ENCODE measurements around the gene CERS4. TPM values are rescaled to one million over a fixed set of nuclear protein-coding genes. Genes with fewer than 3 reads are reported as not detected.
"Not testable (repeated sequence)": the region's sequence is repeated elsewhere in the genome, so short reads cannot be mapped to it uniquely, and the experiment has no call there.

Gene CERS4
- total RNA-seq, 1 donor from 2014 or later, result 17.7 TPM

GRCh38 chr19:8240274-8241229 lies 31.4 kb downstream of the CERS4 start:
- peak overlapping the region; percentile 41 to 64 (median 63) for H3K4me3 ChIP-seq (ENCODE audit: low read length in 3 of 3)
- H3K36me3 ChIP-seq (ENCODE audit: control insufficient read depth in 3 of 3, insufficient read depth in 3 of 3, low read length in 3 of 3), result no peaks in the 10 kb centered on the region
- peak overlapping the region; percentile 64 to 82 (median 70) for H3K9ac ChIP-seq (ENCODE audit: low read depth in 1 of 3, low read length in 3 of 3)
- H3K9me3 ChIP-seq (ENCODE audit: control insufficient read depth in 3 of 3, low read length in 3 of 3), result peaks cover 0 to 11% (median 2%) of the 10 kb centered on the region in 3 donors
- H3K27me3 ChIP-seq (ENCODE audit: control insufficient read depth in 3 of 3, insufficient read depth in 3 of 3, low read length in 3 of 3), result no peaks in the 10 kb centered on the region
- peak overlapping the region; percentile 72 for H3K27ac ChIP-seq (ENCODE audit: low read depth, low read length)
- peaks cover 13 to 27% (median 25%) of the 10 kb centered on the region in 3 donors for H3K4me1 ChIP-seq (ENCODE audit: control insufficient read depth in 3 of 3, insufficient read depth in 3 of 3, low read length in 3 of 3)

GRCh38 chr19:8241646-8242045 lies 32.5 kb downstream of the CERS4 start:
- H3K4me1 ChIP-seq (ENCODE audit: control insufficient read depth in 3 of 3, insufficient read depth in 3 of 3, low read length in 3 of 3), result peaks cover 13 to 27% (median 25%) of the 10 kb centered on the region in 3 donors
- no peak overlapping the region for H3K27ac ChIP-seq (ENCODE audit: low read depth, low read length)
- no peak overlapping the region for H3K9ac ChIP-seq (ENCODE audit: low read depth in 1 of 3, low read length in 3 of 3)
- H3K4me3 ChIP-seq (ENCODE audit: low read length in 3 of 3), result no peak overlapping the region
- no peaks in the 10 kb centered on the region for H3K36me3 ChIP-seq (ENCODE audit: control insufficient read depth in 3 of 3, insufficient read depth in 3 of 3, low read length in 3 of 3)
- H3K9me3 ChIP-seq (ENCODE audit: control insufficient read depth in 3 of 3, low read length in 3 of 3), result peaks cover 0 to 11% (median 2%) of the 10 kb centered on the region in 3 donors
- H3K27me3 ChIP-seq (ENCODE audit: control insufficient read depth in 3 of 3, insufficient read depth in 3 of 3, low read length in 3 of 3), result no peaks in the 10 kb centered on the region

DNA sequence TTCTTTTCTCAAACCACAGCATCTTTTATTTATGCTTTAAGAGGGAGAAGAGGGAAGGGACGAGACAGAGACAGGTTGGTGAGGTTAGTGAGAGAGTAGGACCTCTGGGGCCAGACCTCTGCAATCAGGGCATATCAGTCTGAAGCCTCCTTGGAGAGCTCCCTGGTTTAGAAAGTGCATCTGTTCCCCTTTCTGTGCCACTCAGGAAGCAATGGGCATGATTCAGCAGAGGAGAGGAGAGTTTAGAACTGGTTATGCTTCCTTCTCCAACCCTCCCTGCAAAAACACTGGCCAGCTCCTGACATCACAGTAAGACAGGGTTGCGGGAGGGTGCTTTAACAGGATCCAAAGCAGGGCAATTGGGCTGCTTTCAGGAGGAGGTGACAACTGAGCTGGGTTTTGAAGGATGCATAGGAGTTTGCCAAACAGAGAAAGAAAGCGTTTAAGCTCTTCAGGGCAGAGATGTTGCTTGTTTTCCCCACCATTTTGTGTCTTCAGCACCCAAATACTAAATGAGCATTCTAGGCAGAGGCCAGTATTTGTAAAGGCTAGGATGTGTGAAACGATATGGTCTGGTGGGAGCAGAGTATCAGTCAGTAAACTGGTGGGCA lies 33.1 kb downstream of the CERS4 start:
- Histone ChIP-seq H3K4me3 (ENCODE audit: low read length in 3 of 3) (no peak overlapping the region), H3K9ac (ENCODE audit: low read depth in 1 of 3, low read length in 3 of 3) (no peak overlapping the region), H3K4me1 (ENCODE audit: control insufficient read depth in 3 of 3, insufficient read depth in 3 of 3, low read length in 3 of 3) (peaks cover 13 to 27% (median 25%) of the 10 kb centered on the region in 3 donors), H3K27me3 (ENCODE audit: control insufficient read depth in 3 of 3, insufficient read depth in 3 of 3, low read length in 3 of 3) (no peaks in the 10 kb centered on the region), H3K27ac (ENCODE audit: low read depth, low read length) (no peak overlapping the region), H3K36me3 (ENCODE audit: control insufficient read depth in 3 of 3, insufficient read depth in 3 of 3, low read length in 3 of 3) (no peaks in the 10 kb centered on the region), H3K9me3 (ENCODE audit: control insufficient read depth in 3 of 3, low read length in 3 of 3) (peaks cover 0 to 11% (median 2%) of the 10 kb centered on the region in 3 donors)

GRCh38 chr19:8243146-8243545 lies 34.0 kb downstream of the CERS4 start:
- Histone ChIP-seq H3K4me3 (ENCODE audit: low read length in 3 of 3) (no peak overlapping the region), H3K9me3 (ENCODE audit: control insufficient read depth in 3 of 3, low read length in 3 of 3) (peaks cover 0 to 11% (median 2%) of the 10 kb centered on the region in 3 donors), H3K27ac (ENCODE audit: low read depth, low read length) (no peak overlapping the region), H3K36me3 (ENCODE audit: control insufficient read depth in 3 of 3, insufficient read depth in 3 of 3, low read length in 3 of 3) (no peaks in the 10 kb centered on the region), H3K9ac (ENCODE audit: low read depth in 1 of 3, low read length in 3 of 3) (no peak overlapping the region), H3K27me3 (ENCODE audit: control insufficient read depth in 3 of 3, insufficient read depth in 3 of 3, low read length in 3 of 3) (no peaks in the 10 kb centered on the region), H3K4me1 (ENCODE audit: control insufficient read depth in 3 of 3, insufficient read depth in 3 of 3, low read length in 3 of 3) (peaks cover 13 to 25% (median 25%) of the 10 kb centered on the region in 3 donors)

DNA sequence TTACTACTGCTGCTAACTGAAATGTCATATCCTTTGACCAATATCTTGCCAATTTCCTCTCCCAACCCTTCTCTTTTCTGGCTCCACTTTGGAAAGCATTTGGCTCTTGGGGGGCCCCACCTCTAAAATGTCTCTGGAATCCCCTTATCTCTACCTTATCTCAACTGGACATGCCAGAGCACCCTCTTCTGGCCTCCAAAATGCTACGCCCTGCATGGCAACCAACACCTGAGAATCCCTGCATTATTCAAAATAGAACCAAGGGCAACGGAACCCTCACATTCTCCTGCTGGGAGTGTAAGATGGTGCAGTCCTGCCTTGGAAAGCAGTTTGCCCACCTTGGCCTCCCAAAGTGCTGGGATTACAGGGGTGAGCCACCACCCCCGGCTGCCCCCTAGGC lies 35.3 kb downstream of the CERS4 start:
- H3K27me3 ChIP-seq (ENCODE audit: control insufficient read depth in 3 of 3, insufficient read depth in 3 of 3, low read length in 3 of 3), result no peaks in the 10 kb centered on the region
- H3K27ac ChIP-seq (ENCODE audit: low read depth, low read length), result no peak overlapping the region
- no peak overlapping the region for H3K9ac ChIP-seq (ENCODE audit: low read depth in 1 of 3, low read length in 3 of 3)
- H3K9me3 ChIP-seq (ENCODE audit: control insufficient read depth in 3 of 3, low read length in 3 of 3), result peaks cover 0 to 11% (median 2%) of the 10 kb centered on the region in 3 donors
- H3K36me3 ChIP-seq (ENCODE audit: control insufficient read depth in 3 of 3, insufficient read depth in 3 of 3, low read length in 3 of 3), result no peaks in the 10 kb centered on the region
- H3K4me3 ChIP-seq (ENCODE audit: low read length in 3 of 3), result no peak overlapping the region
- H3K4me1 ChIP-seq (ENCODE audit: control insufficient read depth in 3 of 3, insufficient read depth in 3 of 3, low read length in 3 of 3), result peaks cover 13 to 20% (median 16%) of the 10 kb centered on the region in 3 donors

DNA sequence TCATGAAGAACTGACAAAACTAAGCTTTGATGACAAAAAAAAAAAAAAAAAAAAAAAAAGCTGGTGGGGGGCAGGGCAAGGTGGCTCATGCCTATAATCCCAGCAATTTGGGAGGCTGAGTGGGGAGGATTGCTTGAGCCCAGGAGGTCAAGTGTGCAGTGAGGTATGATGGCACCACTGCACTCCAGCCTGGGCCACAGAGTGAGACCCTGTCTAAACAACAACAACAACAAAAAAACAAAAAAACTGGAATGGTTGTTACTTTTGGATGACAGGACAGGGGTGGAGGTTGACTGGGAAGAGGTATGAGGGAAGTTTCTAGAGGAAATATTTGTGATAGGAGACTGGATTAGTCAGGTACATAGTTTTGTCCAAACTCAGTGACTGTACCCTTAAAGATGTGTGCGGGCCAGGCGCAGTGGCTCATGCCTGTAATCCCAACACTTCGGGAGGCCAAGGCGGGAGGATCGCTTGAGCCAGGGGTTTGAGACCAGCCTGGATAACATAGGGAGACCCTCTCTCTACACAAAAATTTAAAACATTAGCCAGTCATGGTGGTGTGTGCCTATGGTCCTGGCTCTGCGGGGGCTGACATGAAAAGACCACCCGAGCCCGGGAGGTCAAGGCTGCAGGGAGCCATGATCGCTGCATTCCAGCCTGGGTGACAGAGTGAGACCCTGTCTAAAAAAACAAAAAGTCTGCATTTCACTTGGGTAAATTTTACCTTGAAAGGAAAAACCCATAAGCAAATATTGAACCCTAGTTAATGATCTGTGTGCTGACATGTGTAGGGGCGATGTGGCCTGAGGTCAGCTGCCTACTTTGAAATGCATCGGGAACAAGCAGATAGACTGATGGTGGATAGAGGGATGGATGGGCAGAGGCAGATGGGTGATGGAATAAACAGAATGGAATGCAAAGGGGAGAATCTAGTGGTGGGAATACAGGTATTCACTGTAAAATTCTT lies 37.0 kb downstream of the CERS4 start:
- H3K27ac ChIP-seq (ENCODE audit: low read depth, low read length), result no peak overlapping the region
- no peak overlapping the region for H3K9ac ChIP-seq (ENCODE audit: low read depth in 1 of 3, low read length in 3 of 3)
- peaks cover 0 to 12% (median 7%) of the 10 kb centered on the region in 3 donors for H3K4me1 ChIP-seq (ENCODE audit: control insufficient read depth in 3 of 3, insufficient read depth in 3 of 3, low read length in 3 of 3)
- H3K36me3 ChIP-seq (ENCODE audit: control insufficient read depth in 3 of 3, insufficient read depth in 3 of 3, low read length in 3 of 3), result no peaks in the 10 kb centered on the region
- peaks cover 0 to 11% (median 0%) of the 10 kb centered on the region in 3 donors for H3K9me3 ChIP-seq (ENCODE audit: control insufficient read depth in 3 of 3, low read length in 3 of 3)
- no peaks in the 10 kb centered on the region for H3K27me3 ChIP-seq (ENCODE audit: control insufficient read depth in 3 of 3, insufficient read depth in 3 of 3, low read length in 3 of 3)
- no peak overlapping the region for H3K4me3 ChIP-seq (ENCODE audit: low read length in 3 of 3)

- H3K27me3 ChIP-seq (ENCODE audit: control insufficient read depth in 3 of 3, insufficient read depth in 3 of 3, low read length in 3 of 3); H3K36me3 ChIP-seq (ENCODE audit: control insufficient read depth in 3 of 3, insufficient read depth in 3 of 3, low read length in 3 of 3); H3K9ac ChIP-seq (ENCODE audit: low read depth in 1 of 3, low read length in 3 of 3); H3K4me3 ChIP-seq (ENCODE audit: low read length in 3 of 3); H3K9me3 ChIP-seq (ENCODE audit: control insufficient read depth in 3 of 3, low read length in 3 of 3); H3K27ac ChIP-seq (ENCODE audit: low read depth, low read length): not testable (repeated sequence)
- H3K4me1 ChIP-seq (ENCODE audit: control insufficient read depth in 3 of 3, insufficient read depth in 3 of 3, low read length in 3 of 3), result peaks cover 0 to 11% (median 8%) of the 10 kb centered on the region in 3 donors
These were observed 38.1 kb downstream of the CERS4 start for GRCh38 chr19:8247129-8247890.

- H3K9me3 ChIP-seq (ENCODE audit: control insufficient read depth in 3 of 3, low read length in 3 of 3), result no peaks in the 10 kb centered on the region
- no peak overlapping the region for H3K27ac ChIP-seq (ENCODE audit: low read depth, low read length)
- no peaks in the 10 kb centered on the region for H3K27me3 ChIP-seq (ENCODE audit: control insufficient read depth in 3 of 3, insufficient read depth in 3 of 3, low read length in 3 of 3)
- no peak overlapping the region for H3K9ac ChIP-seq (ENCODE audit: low read depth in 1 of 3, low read length in 3 of 3)
- H3K4me3 ChIP-seq (ENCODE audit: low read length in 3 of 3), result no peak overlapping the region
- H3K4me1 ChIP-seq (ENCODE audit: control insufficient read depth in 3 of 3, insufficient read depth in 3 of 3, low read length in 3 of 3), result peaks cover 0 to 11% (median 10%) of the 10 kb centered on the region in 3 donors
- H3K36me3 ChIP-seq (ENCODE audit: control insufficient read depth in 3 of 3, insufficient read depth in 3 of 3, low read length in 3 of 3), result no peaks in the 10 kb centered on the region
These were observed 39.5 kb downstream of the CERS4 start for GRCh38 chr19:8248348-8249328.

All from skeletal muscle tissue (tissue), 4 donors.